ENCODE measurements around the gene C1orf174. TPM values are rescaled to one million over a fixed set of nuclear protein-coding genes. Genes with fewer than 3 reads are reported as not detected.

C1orf174 gene
- total and polyA plus RNA-seq, 2 donors (not counting 1 experiment from before 2014, with no cell fraction given): 24.1 to 39.6 TPM

DNA sequence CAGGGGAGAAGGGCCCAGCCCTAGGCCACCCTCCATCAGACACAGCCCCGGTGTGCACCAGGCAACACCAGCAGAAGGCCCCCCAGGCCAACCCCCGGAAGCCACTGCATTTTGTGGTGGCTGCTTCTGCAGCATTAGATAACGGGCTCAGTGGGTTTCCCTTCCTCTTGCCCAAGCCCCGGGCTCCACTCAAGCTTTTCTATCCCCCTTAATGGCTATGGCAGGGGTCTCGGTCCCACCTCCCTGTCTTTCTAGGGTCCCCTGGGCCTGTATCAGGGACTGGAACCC, 18.9 kb downstream of the C1orf174 start:
- Histone ChIP-seq H3K4me1 (ENCODE audit: control insufficient read depth, extremely low read depth, insufficient read depth, low read length) (no peaks in the 10 kb centered on the region), H3K36me3 (ENCODE audit: control insufficient read depth, insufficient read depth, low read length) (no peaks in the 10 kb centered on the region), H3K27me3 (ENCODE audit: control insufficient read depth, insufficient read depth, low read length) (no peaks in the 10 kb centered on the region), H3K79me2 (ENCODE audit: control insufficient read depth, insufficient read depth, low read length) (no peaks in the 10 kb centered on the region), H2AFZ (ENCODE audit: low read length) (no peak overlapping the region), H3K4me3 (replicated peaks in 1 of 4; ENCODE audit: control extremely low read depth in 1 of 4, insufficient read depth in 1 of 4, low read depth in 3 of 4, low read length in 4 of 4) (no peak overlapping the region), H3K27ac (ENCODE audit: insufficient read depth, low read length) (no peak overlapping the region), H3K9ac (ENCODE audit: insufficient read depth, low read length) (no peak overlapping the region), H3K4me2 (ENCODE audit: extremely low read depth, insufficient read depth, low read length) (no peak overlapping the region), H3K9me3 (ENCODE audit: control insufficient read depth, insufficient read depth, low read depth, low read length) (no peaks in the 10 kb centered on the region), H4K20me1 (ENCODE audit: control insufficient read depth, extremely low read depth, insufficient read depth, low read length) (no peaks in the 10 kb centered on the region)
- no peak for TF ChIP-seq EZH2 (IDR thresholded peaks at IDR 0.05; ENCODE audit: low read length, missing control alignments)
- TF ChIP-seq, protein P1, sequence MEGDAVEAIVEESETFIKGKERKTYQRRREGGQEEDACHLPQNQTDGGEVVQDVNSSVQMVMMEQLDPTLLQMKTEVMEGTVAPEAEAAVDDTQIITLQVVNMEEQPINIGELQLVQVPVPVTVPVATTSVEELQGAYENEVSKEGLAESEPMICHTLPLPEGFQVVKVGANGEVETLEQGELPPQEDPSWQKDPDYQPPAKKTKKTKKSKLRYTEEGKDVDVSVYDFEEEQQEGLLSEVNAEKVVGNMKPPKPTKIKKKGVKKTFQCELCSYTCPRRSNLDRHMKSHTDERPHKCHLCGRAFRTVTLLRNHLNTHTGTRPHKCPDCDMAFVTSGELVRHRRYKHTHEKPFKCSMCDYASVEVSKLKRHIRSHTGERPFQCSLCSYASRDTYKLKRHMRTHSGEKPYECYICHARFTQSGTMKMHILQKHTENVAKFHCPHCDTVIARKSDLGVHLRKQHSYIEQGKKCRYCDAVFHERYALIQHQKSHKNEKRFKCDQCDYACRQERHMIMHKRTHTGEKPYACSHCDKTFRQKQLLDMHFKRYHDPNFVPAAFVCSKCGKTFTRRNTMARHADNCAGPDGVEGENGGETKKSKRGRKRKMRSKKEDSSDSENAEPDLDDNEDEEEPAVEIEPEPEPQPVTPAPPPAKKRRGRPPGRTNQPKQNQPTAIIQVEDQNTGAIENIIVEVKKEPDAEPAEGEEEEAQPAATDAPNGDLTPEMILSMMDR (conservative IDR thresholded peaks at IDR 0.05 in 1 of 2, IDR thresholded peaks at IDR 0.05 in 1 of 2; ENCODE audit: low read depth in 1 of 2, low read length in 2 of 2): no peak
- DNase-seq (ENCODE audit: low read depth in 2 of 2): no peak

DNA sequence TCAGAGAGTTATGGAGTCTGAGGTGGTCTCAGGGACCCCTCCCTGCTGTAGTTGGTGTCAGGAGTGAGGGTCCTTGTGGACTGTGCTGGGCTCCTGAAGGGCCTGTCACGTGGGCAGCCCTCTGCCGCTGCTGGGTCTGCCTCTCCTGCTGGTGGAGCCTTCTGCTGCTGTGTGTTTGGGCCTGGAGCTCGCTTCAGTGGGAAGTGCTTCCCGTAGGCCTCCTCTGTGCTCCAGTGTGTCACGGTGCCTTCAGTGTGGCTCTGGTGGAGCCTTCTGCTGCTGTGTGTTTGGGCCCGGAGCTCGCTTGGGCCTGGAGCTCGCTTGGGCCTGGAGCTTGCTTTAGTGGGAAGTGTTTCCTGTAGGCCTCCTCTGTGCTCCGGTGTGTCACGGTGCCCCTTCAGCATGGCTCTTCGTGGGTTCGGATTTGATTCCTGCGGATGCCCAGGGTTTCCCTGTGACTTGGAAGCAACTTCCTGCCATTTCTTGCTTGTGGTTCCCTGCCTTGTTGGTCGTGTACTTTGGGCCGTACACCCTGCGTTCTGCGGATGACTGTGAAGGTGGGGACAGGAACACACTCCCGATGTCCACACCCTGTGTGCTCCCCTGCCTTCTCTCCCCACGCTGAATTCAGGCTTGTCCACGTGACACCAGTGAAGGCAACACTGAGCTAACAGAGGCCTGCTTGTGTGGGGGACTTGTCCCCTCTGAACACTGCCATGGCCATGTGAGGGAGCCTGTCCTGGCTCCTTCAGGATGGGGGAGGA, 19.5 kb downstream of the C1orf174 start:
- H3K9me3 ChIP-seq (ENCODE audit: control insufficient read depth, insufficient read depth, low read depth, low read length): no peaks in the 10 kb centered on the region
- TF ChIP-seq, protein P1 (conservative IDR thresholded peaks at IDR 0.05 in 1 of 2, IDR thresholded peaks at IDR 0.05 in 1 of 2; ENCODE audit: low read depth in 1 of 2, low read length in 2 of 2): no peak
- TF ChIP-seq EZH2 (IDR thresholded peaks at IDR 0.05; ENCODE audit: low read length, missing control alignments): no peak
- no peaks in the 10 kb centered on the region for H3K4me1 ChIP-seq (ENCODE audit: control insufficient read depth, extremely low read depth, insufficient read depth, low read length)
- H3K4me3 ChIP-seq (replicated peaks in 1 of 4; ENCODE audit: control extremely low read depth in 1 of 4, insufficient read depth in 1 of 4, low read depth in 3 of 4, low read length in 4 of 4): no peak overlapping the region
- H3K27me3 ChIP-seq (ENCODE audit: control insufficient read depth, insufficient read depth, low read length): no peaks in the 10 kb centered on the region
- no peak overlapping the region for H3K27ac ChIP-seq (ENCODE audit: insufficient read depth, low read length)
- H3K36me3 ChIP-seq (ENCODE audit: control insufficient read depth, insufficient read depth, low read length): no peaks in the 10 kb centered on the region
- no peak overlapping the region for H3K9ac ChIP-seq (ENCODE audit: insufficient read depth, low read length)
- H2AFZ ChIP-seq (ENCODE audit: low read length): no peak overlapping the region
- H3K4me2 ChIP-seq (ENCODE audit: extremely low read depth, insufficient read depth, low read length): no peak overlapping the region
- no peaks in the 10 kb centered on the region for H4K20me1 ChIP-seq (ENCODE audit: control insufficient read depth, extremely low read depth, insufficient read depth, low read length)
- no peak for DNase-seq (ENCODE audit: low read depth in 2 of 2)
- H3K79me2 ChIP-seq (ENCODE audit: control insufficient read depth, insufficient read depth, low read length): no peaks in the 10 kb centered on the region

DNA sequence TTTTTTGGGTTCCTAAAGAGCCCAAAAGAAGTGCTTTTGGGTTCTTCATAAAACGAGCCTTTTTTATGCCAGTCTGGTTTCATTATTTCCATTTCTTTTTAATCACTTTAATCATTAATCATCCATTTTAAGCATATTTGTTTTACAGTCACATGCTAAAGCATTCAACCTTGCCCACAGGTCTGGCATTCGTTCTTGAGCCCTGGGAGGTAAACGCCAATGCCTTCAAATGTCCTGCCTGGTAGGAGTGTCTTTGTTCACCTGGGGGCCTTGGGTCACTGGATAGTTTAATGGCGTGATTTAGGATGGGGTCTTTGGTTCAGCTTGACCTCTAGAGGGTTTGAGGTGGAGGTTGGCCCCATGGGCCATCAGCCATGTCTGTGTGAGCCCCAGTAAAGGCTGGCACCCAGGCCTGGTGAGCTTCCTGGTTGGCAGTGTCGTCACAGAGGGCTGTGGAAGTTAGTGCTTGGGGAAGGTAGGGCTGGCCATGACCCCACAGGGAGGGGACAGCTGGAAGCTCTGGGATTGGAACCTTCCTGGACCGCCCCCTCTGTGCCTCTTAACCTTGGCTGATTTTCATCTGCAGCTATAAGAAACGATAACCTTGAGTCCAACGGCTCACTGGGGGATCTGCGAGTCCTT, 20.2 kb downstream of the C1orf174 start:
- Histone ChIP-seq H3K4me3 (replicated peaks in 1 of 4; ENCODE audit: control extremely low read depth in 1 of 4, insufficient read depth in 1 of 4, low read depth in 3 of 4, low read length in 4 of 4) (no peak overlapping the region), H3K27me3 (ENCODE audit: control insufficient read depth, insufficient read depth, low read length) (no peaks in the 10 kb centered on the region), H3K4me2 (ENCODE audit: extremely low read depth, insufficient read depth, low read length) (no peak overlapping the region), H2AFZ (ENCODE audit: low read length) (no peak overlapping the region), H3K4me1 (ENCODE audit: control insufficient read depth, extremely low read depth, insufficient read depth, low read length) (no peaks in the 10 kb centered on the region), H3K36me3 (ENCODE audit: control insufficient read depth, insufficient read depth, low read length) (no peaks in the 10 kb centered on the region), H3K9me3 (ENCODE audit: control insufficient read depth, insufficient read depth, low read depth, low read length) (no peaks in the 10 kb centered on the region), H3K9ac (ENCODE audit: insufficient read depth, low read length) (no peak overlapping the region), H3K27ac (ENCODE audit: insufficient read depth, low read length) (no peak overlapping the region), H4K20me1 (ENCODE audit: control insufficient read depth, extremely low read depth, insufficient read depth, low read length) (no peaks in the 10 kb centered on the region), H3K79me2 (ENCODE audit: control insufficient read depth, insufficient read depth, low read length) (no peaks in the 10 kb centered on the region)
- no peak for DNase-seq (ENCODE audit: low read depth in 2 of 2)
- TF ChIP-seq EZH2 (IDR thresholded peaks at IDR 0.05; ENCODE audit: low read length, missing control alignments): no peak
- TF ChIP-seq, protein P1 (conservative IDR thresholded peaks at IDR 0.05 in 1 of 2, IDR thresholded peaks at IDR 0.05 in 1 of 2; ENCODE audit: low read depth in 1 of 2, low read length in 2 of 2): no peak

Data from fibroblast of lung (primary cell).